Neural cell (in vitro differentiated cells): Measurements from ENCODE around the gene TPSD1. TPM values are rescaled to one million over a fixed set of nuclear protein-coding genes. Genes with fewer than 3 reads are reported as not detected.
"Not testable (repeated sequence)": the region's sequence is repeated elsewhere in the genome, so short reads cannot be mapped to it uniquely, and the experiment has no call there.

ENCODE experiments used
- H2AFZ ChIP-seq: fragments of 200-600, 300-800 bp; sonication (generic), shearing (Covaris generic); 2 replicates; pipeline ENCODE4 v1.6.0; 2014; ENCODE audit warnings: low read depth, mild to moderate bottlenecking, antibody characterized with exemption, low read length, moderate library complexity
- H3F3A ChIP-seq: fragments of 200-600 bp; shearing (Covaris generic); 2 replicates; pipeline ENCODE4 v1.6.1; 2016; ENCODE audit warnings: mild to moderate bottlenecking, moderate library complexity, mixed read lengths, antibody characterized with exemption, low read length; ENCODE audit not compliant: insufficient read depth, poor library complexity, severe bottlenecking
- H3K27ac ChIP-seq: fragments of 200-600, 300-800 bp; sonication (generic), shearing (Covaris generic); 2 replicates; pipeline ENCODE4 v1.5.1; 2014; ENCODE audit warnings: mild to moderate bottlenecking, low read length, moderate library complexity
- H3K27me3 ChIP-seq: fragments of 300-800, 200-600 bp; sonication (generic), shearing (Covaris generic); 2 replicates; pipeline ENCODE4 v1.6.0; 2014; ENCODE audit warnings: mild to moderate bottlenecking, low read depth, low read length, moderate library complexity; ENCODE audit not compliant: insufficient read depth
- H3K36me3 ChIP-seq: fragments of 300-800, 200-600 bp; sonication (generic), shearing (Covaris generic); 2 replicates; pipeline ENCODE4 v1.5.1; 2014; ENCODE audit warnings: mild to moderate bottlenecking, antibody characterized with exemption, low read length, moderate library complexity; ENCODE audit not compliant: insufficient read depth
- H3K4me2 ChIP-seq: fragments of 300-800, 200-600 bp; sonication (generic), shearing (Covaris generic); 2 replicates; pipeline ENCODE4 v1.6.0; 2014; ENCODE audit warnings: mild to moderate bottlenecking, low read length
- H3K4me3 ChIP-seq: fragments of 300-800, 200-600 bp; sonication (generic), shearing (Covaris generic); 2 replicates; pipeline ENCODE4 v1.5.1; 2014; ENCODE audit warnings: mild to moderate bottlenecking, low read length, moderate library complexity
- H3K79me2 ChIP-seq: fragments of 200-600 bp; shearing (Covaris generic); replicated peaks from 2 replicates; pipeline ENCODE4 v1.6.0; 2014; ENCODE audit warnings: mild to moderate bottlenecking, low read length, moderate library complexity; ENCODE audit not compliant: insufficient read depth
- H3K9ac ChIP-seq: fragments of 300-800, 200-600 bp; sonication (generic), shearing (Covaris generic); 2 replicates; pipeline ENCODE4 v1.6.1; 2016; ENCODE audit warnings: mild to moderate bottlenecking, low read length, mixed read lengths
- H3K9me2 ChIP-seq: fragments of 200-600 bp; shearing (Covaris generic); 2 replicates; pipeline ENCODE4 v1.6.1; 2016; ENCODE audit warnings: mild to moderate bottlenecking, low read length, mixed read lengths; ENCODE audit not compliant: insufficient read depth
- H3K9me3 ChIP-seq: fragments of 200-600, 300-800 bp; sonication (generic), shearing (Covaris generic); 2 replicates; pipeline ENCODE4 v1.6.1; 2016; ENCODE audit warnings: mild to moderate bottlenecking, mixed run types, low read length, moderate library complexity, mixed read lengths
- H4K20me1 ChIP-seq: fragments of 200-600 bp; shearing (Covaris generic); 2 replicates; pipeline ENCODE4 v1.6.1; 2016; ENCODE audit warnings: mild to moderate bottlenecking, mixed run types; ENCODE audit not compliant: insufficient read depth
- EP300 ChIP-seq: fragments of 450-650 bp; conservative IDR thresholded peaks from 2 replicates; pipeline ENCODE4 v1.6.1; 2014; ENCODE audit warnings: antibody characterized with exemption, mild to moderate bottlenecking, moderate library complexity; ENCODE audit not compliant: poor library complexity, severe bottlenecking
- EZH2 ChIP-seq: fragments of 200-600, 300-800 bp; shearing (Covaris generic), sonication (generic); IDR thresholded peaks from 2 replicates; pipeline ENCODE4 v1.6.1; 2014; ENCODE audit warnings: antibody characterized with exemption, low read length, borderline replicate concordance, mild to moderate bottlenecking; ENCODE audit not compliant: insufficient read depth, poor library complexity, severe bottlenecking
- MXI1 ChIP-seq: fragments of 450-650 bp; conservative IDR thresholded peaks from 2 replicates; pipeline ENCODE4 v1.6.1; 2014; ENCODE audit warnings: antibody characterized with exemption, mild to moderate bottlenecking; ENCODE audit not compliant: poor library complexity, severe bottlenecking
- POLR2AphosphoS5 ChIP-seq: IDR thresholded peaks from 2 replicates; pipeline ENCODE4 v1.6.1; 2012
- RAD21 ChIP-seq: fragments of 450-650 bp; conservative IDR thresholded peaks from 2 replicates; pipeline ENCODE4 v1.6.1; 2014; ENCODE audit warnings: antibody characterized with exemption, mild to moderate bottlenecking, moderate library complexity
- SMC3 ChIP-seq: fragments of 450-650 bp; conservative IDR thresholded peaks from 2 replicates; pipeline ENCODE4 v1.6.1; 2014; ENCODE audit warnings: antibody characterized with exemption, mild to moderate bottlenecking, moderate library complexity; ENCODE audit not compliant: poor library complexity
- TAF1 ChIP-seq: IDR thresholded peaks from 2 replicates; pipeline ENCODE4 v1.6.1; 2012; ENCODE audit warnings: low read depth
- polyA plus RNA-seq: library from polyadenylated mRNA; depleted of rRNA; stranded (reverse); fragments of >200 nt; gene quantifications from 2 replicates; pipeline ENCODE4 v1.2.3, GENCODE V29; 2014
- TF ChIP-seq, protein P1 (sequence below): IDR thresholded peaks from 2 replicates; pipeline ENCODE4 v1.6.1; 2012; ENCODE audit warnings: borderline replicate concordance
- TF ChIP-seq, protein P2 (sequence below): fragments of 450-650 bp; IDR thresholded peaks from 2 replicates; pipeline ENCODE4 v1.5.1; 2014; ENCODE audit warnings: antibody characterized with exemption, mild to moderate bottlenecking, moderate library complexity; ENCODE audit not compliant: poor library complexity, severe bottlenecking

The TPSD1 gene
- polyA plus RNA-seq, 1 donor from 2014 or later, result not detected

DNA sequence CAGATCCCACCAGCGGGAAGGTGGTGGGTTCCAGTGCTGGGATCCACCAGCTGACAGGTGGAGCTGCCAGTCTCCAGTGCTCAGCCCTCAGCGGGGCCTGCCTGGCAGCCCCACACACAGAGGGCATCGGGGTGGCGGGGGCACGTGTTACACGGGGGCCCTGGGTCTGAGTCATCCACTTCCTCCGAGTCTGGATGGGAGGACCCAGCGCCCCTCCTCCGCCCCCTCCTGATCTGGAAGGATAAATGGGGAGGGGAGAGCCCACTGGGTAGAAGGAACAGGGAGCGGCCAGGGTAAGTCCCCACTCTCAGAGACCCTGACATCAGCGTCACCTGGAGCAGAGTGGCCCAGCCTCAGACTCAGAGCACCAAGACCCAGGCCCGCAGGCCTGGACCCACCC, 15.4 kb upstream of the TPSD1 start, which contains the start of gene TPSAB1:
Gene TPSAB1 (plus strand): TSS at position 270 of the 400 bp plus-strand sequence. CDS start 234 bp downstream, outside the sequence.
- not testable (repeated sequence) for H3K79me2 ChIP-seq, H3K9ac ChIP-seq, H3K27me3 ChIP-seq, H4K20me1 ChIP-seq, H3K27ac ChIP-seq, H3K4me3 ChIP-seq, H2AFZ ChIP-seq, H3F3A ChIP-seq, H3K4me2 ChIP-seq, H3K9me3 ChIP-seq, H3K9me2 ChIP-seq, H3K36me3 ChIP-seq

DNA sequence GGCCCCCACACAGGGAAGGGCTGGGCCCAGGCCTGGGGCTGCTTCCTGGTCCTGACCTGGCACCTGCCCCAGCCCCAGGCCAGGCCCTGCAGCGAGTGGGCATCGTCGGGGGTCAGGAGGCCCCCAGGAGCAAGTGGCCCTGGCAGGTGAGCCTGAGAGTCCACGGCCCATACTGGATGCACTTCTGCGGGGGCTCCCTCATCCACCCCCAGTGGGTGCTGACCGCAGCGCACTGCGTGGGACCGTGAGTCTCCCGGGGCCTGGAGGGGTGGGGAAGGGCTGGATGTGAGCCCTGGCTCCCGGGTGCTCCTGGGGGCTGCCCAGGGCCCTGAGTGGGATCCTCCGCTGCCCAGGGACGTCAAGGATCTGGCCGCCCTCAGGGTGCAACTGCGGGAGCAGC, 14.8 kb upstream of the TPSD1 start:
- not testable (repeated sequence) for H4K20me1 ChIP-seq, H3K9ac ChIP-seq, H3K79me2 ChIP-seq, H2AFZ ChIP-seq, H3K9me3 ChIP-seq, H3K4me3 ChIP-seq, H3F3A ChIP-seq, H3K36me3 ChIP-seq, H3K27me3 ChIP-seq, H3K4me2 ChIP-seq, H3K27ac ChIP-seq, H3K9me2 ChIP-seq

DNA sequence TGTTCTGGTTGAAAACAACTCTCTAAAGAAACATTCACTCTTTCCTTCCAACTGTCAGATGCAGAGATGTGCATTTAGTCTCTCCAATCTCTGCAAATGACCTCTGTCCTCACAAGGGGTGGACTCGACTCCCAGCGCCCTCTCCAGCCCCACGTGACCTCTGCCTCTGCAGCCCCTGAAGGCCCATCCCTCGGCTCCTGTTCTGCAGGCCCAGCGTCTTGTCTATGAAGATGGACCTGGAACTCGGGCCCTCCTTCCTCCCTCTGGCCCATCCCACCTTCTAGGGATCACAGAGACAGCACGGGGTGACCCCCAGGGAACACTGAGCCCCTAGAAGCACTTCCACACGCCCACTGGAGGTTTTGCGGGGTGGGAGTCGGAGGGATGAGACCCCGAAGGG, 12.5 kb upstream of the TPSD1 start:
- not testable (repeated sequence) for H3K9me2 ChIP-seq, H3K4me2 ChIP-seq, H3K27ac ChIP-seq, H3K79me2 ChIP-seq, H3K36me3 ChIP-seq, H3K9me3 ChIP-seq, H4K20me1 ChIP-seq, H3F3A ChIP-seq, H2AFZ ChIP-seq, H3K9ac ChIP-seq, H3K27me3 ChIP-seq, H3K4me3 ChIP-seq

DNA sequence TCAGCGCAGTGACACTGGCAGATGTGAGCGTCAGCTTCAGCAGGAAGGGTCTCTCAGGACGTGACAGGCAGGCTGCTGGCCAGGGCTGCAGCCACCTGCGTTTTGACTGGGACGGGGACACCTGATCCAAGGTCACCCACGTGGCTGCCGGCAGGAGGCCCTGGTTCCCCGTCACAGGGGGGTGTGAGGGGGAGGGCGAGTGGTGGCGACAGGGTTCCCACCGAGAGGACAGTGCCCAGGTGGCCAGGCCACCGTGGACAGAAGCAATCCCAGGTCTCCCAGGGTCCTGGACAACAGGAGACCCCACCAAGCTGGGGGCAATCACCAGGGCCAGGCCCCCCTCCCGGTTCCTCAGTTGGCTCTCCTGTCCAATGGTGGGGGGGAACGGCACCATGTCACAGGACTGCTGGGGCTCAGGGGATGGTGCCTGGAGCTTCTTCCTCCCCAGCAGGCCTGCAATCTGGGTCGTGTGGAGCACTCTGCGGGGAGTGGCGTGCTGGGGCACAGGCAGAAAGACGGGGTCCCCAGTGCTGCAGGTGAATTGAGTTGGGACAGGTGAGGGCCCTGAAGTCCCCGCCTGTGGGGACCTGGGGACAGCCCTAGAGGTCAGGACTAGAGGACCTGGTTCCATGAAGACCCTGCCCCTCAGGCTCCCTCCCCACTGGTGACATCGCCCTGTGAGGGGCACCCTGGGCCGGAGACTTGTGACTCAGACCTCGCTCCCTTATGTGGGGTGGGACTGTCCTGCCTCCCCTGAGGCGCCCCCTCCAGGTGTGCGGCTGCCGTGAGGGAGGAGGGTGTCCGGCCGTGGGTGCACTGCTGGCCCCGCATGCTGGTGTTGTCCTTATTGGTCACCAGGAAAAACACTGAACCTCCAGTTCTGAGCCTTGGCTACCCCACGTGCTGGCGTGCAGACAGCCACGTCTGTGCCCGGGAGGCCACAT, 11.7 kb upstream of the TPSD1 start:
- H3K36me3 ChIP-seq, H3K9ac ChIP-seq, H4K20me1 ChIP-seq, H2AFZ ChIP-seq, H3K27me3 ChIP-seq, H3K4me2 ChIP-seq, H3K79me2 ChIP-seq, H3F3A ChIP-seq, H3K27ac ChIP-seq, H3K9me3 ChIP-seq, H3K4me3 ChIP-seq, H3K9me2 ChIP-seq: not testable (repeated sequence)

DNA sequence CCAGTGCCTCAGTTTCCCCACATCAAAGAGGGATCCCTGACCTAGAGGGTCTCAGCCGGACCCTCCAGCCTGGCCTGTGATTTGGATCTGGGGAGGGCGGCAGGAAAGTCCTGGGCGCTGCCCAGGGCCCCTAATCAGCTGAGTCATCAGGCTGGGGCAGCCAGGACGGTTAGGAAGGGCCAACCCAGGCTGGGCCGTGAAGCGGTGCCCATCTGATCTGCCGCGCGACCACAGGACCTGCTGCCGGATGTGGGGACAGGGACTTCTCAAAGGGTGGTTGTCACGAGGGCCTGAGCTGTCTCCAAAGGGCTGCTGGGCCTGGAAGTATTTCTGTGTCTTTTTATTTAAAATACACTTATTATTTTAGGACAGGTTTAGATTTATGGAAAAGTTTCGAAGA, 11.0 kb upstream of the TPSD1 start:
- no peaks in the 10 kb centered on the region for H3K36me3 ChIP-seq
- no peaks in the 10 kb centered on the region for H3K9me2 ChIP-seq
- no peak overlapping the region for H3K27ac ChIP-seq
- H3K9me3 ChIP-seq, result no peaks in the 10 kb centered on the region
- no peaks in the 10 kb centered on the region for H3F3A ChIP-seq
- no peak overlapping the region for H3K4me2 ChIP-seq
- H2AFZ ChIP-seq, result no peak overlapping the region
- no peak overlapping the region for H3K4me3 ChIP-seq
- H3K79me2 ChIP-seq, result no peaks in the 10 kb centered on the region
- TF ChIP-seq RAD21, result no peak
- TF ChIP-seq, protein P1, sequence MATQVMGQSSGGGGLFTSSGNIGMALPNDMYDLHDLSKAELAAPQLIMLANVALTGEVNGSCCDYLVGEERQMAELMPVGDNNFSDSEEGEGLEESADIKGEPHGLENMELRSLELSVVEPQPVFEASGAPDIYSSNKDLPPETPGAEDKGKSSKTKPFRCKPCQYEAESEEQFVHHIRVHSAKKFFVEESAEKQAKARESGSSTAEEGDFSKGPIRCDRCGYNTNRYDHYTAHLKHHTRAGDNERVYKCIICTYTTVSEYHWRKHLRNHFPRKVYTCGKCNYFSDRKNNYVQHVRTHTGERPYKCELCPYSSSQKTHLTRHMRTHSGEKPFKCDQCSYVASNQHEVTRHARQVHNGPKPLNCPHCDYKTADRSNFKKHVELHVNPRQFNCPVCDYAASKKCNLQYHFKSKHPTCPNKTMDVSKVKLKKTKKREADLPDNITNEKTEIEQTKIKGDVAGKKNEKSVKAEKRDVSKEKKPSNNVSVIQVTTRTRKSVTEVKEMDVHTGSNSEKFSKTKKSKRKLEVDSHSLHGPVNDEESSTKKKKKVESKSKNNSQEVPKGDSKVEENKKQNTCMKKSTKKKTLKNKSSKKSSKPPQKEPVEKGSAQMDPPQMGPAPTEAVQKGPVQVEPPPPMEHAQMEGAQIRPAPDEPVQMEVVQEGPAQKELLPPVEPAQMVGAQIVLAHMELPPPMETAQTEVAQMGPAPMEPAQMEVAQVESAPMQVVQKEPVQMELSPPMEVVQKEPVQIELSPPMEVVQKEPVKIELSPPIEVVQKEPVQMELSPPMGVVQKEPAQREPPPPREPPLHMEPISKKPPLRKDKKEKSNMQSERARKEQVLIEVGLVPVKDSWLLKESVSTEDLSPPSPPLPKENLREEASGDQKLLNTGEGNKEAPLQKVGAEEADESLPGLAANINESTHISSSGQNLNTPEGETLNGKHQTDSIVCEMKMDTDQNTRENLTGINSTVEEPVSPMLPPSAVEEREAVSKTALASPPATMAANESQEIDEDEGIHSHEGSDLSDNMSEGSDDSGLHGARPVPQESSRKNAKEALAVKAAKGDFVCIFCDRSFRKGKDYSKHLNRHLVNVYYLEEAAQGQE, result no peak
- no peak for TF ChIP-seq POLR2AphosphoS5
- TF ChIP-seq TAF1, result no peak
- TF ChIP-seq SMC3, result no peak
- no peak for TF ChIP-seq EP300
- no peak for TF ChIP-seq EZH2
- TF ChIP-seq MXI1, result no peak
- TF ChIP-seq, protein P2, sequence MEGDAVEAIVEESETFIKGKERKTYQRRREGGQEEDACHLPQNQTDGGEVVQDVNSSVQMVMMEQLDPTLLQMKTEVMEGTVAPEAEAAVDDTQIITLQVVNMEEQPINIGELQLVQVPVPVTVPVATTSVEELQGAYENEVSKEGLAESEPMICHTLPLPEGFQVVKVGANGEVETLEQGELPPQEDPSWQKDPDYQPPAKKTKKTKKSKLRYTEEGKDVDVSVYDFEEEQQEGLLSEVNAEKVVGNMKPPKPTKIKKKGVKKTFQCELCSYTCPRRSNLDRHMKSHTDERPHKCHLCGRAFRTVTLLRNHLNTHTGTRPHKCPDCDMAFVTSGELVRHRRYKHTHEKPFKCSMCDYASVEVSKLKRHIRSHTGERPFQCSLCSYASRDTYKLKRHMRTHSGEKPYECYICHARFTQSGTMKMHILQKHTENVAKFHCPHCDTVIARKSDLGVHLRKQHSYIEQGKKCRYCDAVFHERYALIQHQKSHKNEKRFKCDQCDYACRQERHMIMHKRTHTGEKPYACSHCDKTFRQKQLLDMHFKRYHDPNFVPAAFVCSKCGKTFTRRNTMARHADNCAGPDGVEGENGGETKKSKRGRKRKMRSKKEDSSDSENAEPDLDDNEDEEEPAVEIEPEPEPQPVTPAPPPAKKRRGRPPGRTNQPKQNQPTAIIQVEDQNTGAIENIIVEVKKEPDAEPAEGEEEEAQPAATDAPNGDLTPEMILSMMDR, result no peak
- H4K20me1 ChIP-seq, result no peaks in the 10 kb centered on the region
- H3K9ac ChIP-seq, result no peak overlapping the region
- H3K27me3 ChIP-seq, result no peaks in the 10 kb centered on the region
